Stomach (tissue), 4 donors: ENCODE results near the gene KCNJ9.

Experiments
- CTCF ChIP-seq, 7 experiments: fragments of 450-650 bp in 4 of 7; fragments of 200-600 bp in 3 of 7; sonication (generic) in 3 of 7; IDR thresholded peaks; one replicate each; pipeline ENCODE4 v1.5.1; 2016 to 2019; ENCODE audit warnings: antibody characterized with exemption in 7 of 7, control low read depth in 2 of 7, mild to moderate bottlenecking in 1 of 7
- EP300 ChIP-seq: sonication (generic); formaldehyde crosslinking; IDR thresholded peaks from one replicate; pipeline ENCODE4 v1.6.1; 2017; ENCODE audit warnings: antibody characterized with exemption

GRCh38 chr1:160045653-160046052, 35.7 kb upstream of the KCNJ9 start:
- TF ChIP-seq CTCF (IDR thresholded peaks at IDR 0.05) (no peak), EP300 (no peak)
